GM23338 (cell line): ENCODE measurements around the gene SLC13A3. TPM values are rescaled to one million over a fixed set of nuclear protein-coding genes. Genes with fewer than 3 reads are reported as not detected.

Experiments used
- ATAC-seq: fragments of 200-7000 bp; cut with Tn5 transposase; 3 replicates; pipeline ENCODE4 v1.9.1; 2020
- DNase-seq: peaks from one replicate; pipeline ENCODE4 v3.0.0-alpha.2; 2015; ENCODE audit warnings: low spot score
- H2AFZ ChIP-seq: fragments of 200-600 bp; sonication (generic); 2 replicates; pipeline ENCODE4 v1.8.0; 2016; ENCODE audit warnings: antibody characterized with exemption, mild to moderate bottlenecking, moderate library complexity
- H3F3A ChIP-seq: fragments of 200-600 bp; sonication (generic); replicated peaks from 2 replicates; pipeline ENCODE4 v1.8.0; 2017; ENCODE audit warnings: antibody characterized with exemption, mixed run types, low read depth
- H3K27ac ChIP-seq: fragments of 200-600 bp; sonication (generic); 2 replicates; pipeline ENCODE4 v1.6.1; 2016; ENCODE audit warnings: low read depth
- H3K27me3 ChIP-seq: fragments of 200-600 bp; sonication (generic); 2 replicates; pipeline ENCODE4 v1.8.0; 2016; ENCODE audit warnings: mild to moderate bottlenecking, mixed run types, moderate library complexity; ENCODE audit not compliant: insufficient read depth
- H3K36me3 ChIP-seq: fragments of 200-600 bp; sonication (generic); 2 replicates; pipeline ENCODE4 v1.8.0; 2016; ENCODE audit warnings: mild to moderate bottlenecking; ENCODE audit not compliant: insufficient read depth
- H3K4me1 ChIP-seq: fragments of 200-600 bp; sonication (generic); 2 replicates; pipeline ENCODE4 v1.8.0; 2016; ENCODE audit warnings: mild to moderate bottlenecking, moderate library complexity; ENCODE audit not compliant: insufficient read depth
- H3K4me2 ChIP-seq: fragments of 200-600 bp; sonication (generic); 2 replicates; pipeline ENCODE4 v1.7.1; 2017; ENCODE audit warnings: mixed run types
- H3K4me3 ChIP-seq: fragments of 200-600 bp; sonication (generic); 2 replicates; pipeline ENCODE4 v1.6.1; 2016; ENCODE audit warnings: mixed run types
- H3K79me2 ChIP-seq: fragments of 200-600 bp; sonication (generic); replicated peaks from 2 replicates; pipeline ENCODE4 v1.8.0; 2017; ENCODE audit warnings: mild to moderate bottlenecking; ENCODE audit not compliant: insufficient read depth
- H3K9me2 ChIP-seq: fragments of 200-600 bp; sonication (generic); 2 replicates; pipeline ENCODE4 v1.8.0; 2017; ENCODE audit not compliant: insufficient read depth
- H4K20me1 ChIP-seq: fragments of 200-600 bp; sonication (generic); replicated peaks from 2 replicates; pipeline ENCODE4 v1.8.0; 2017; ENCODE audit warnings: mild to moderate bottlenecking; ENCODE audit not compliant: insufficient read depth
- H3K27ac Mint-ChIP-seq: 2 replicates; pipeline ENCODE4 v1.8.0; 2020; ENCODE audit warnings: inconsistent platforms, mild to moderate bottlenecking, moderate library complexity, mixed read lengths
- H3K27me3 Mint-ChIP-seq: 3 replicates; pipeline ENCODE4 v1.8.0; 2022; ENCODE audit warnings: low read depth, mild to moderate bottlenecking, moderate library complexity, mixed read lengths, inconsistent platforms; ENCODE audit not compliant: insufficient read depth, poor library complexity
- H3K36me3 Mint-ChIP-seq: 3 replicates; pipeline ENCODE4 v1.8.0; 2021; ENCODE audit warnings: low read depth, mild to moderate bottlenecking, inconsistent platforms, moderate library complexity, mixed read lengths
- H3K4me1 Mint-ChIP-seq: 3 replicates; pipeline ENCODE4 v1.8.0; 2020; ENCODE audit warnings: mild to moderate bottlenecking, inconsistent platforms, mixed read lengths
- H3K4me3 Mint-ChIP-seq: 3 replicates; pipeline ENCODE4 v1.8.0; 2021; ENCODE audit warnings: moderate library complexity, mild to moderate bottlenecking, inconsistent platforms, mixed read lengths
- H3K9me3 Mint-ChIP-seq: 3 replicates; pipeline ENCODE4 v1.8.0; 2020; ENCODE audit warnings: moderate library complexity, mild to moderate bottlenecking, inconsistent platforms, mixed read lengths
- CREB1 ChIP-seq: fragments of 250-450 bp; sonication (Bioruptor Pico); IDR thresholded peaks from 2 replicates; pipeline ENCODE4 v1.5.0; 2020; ENCODE audit warnings: low read depth, mild to moderate bottlenecking, moderate library complexity
- EZH2 ChIP-seq: fragments of 200-600 bp; sonication (generic); IDR thresholded peaks from one replicate; pipeline ENCODE4 v1.8.0; 2017; ENCODE audit warnings: antibody characterized with exemption, mild to moderate bottlenecking, low read depth; ENCODE audit not compliant: unreplicated experiment
- EZH2phosphoT487 ChIP-seq: fragments of 200-600 bp; sonication (generic); IDR thresholded peaks from one replicate; pipeline ENCODE4 v1.8.1; 2018; ENCODE audit warnings: antibody characterized with exemption; ENCODE audit not compliant: unreplicated experiment
- JUNB ChIP-seq: IDR thresholded peaks from one replicate; pipeline ENCODE4 v1.6.1; 2016; ENCODE audit warnings: antibody characterized with exemption; ENCODE audit not compliant: unreplicated experiment
- NANOG ChIP-seq: IDR thresholded peaks from 2 replicates; pipeline ENCODE4 v1.6.1; 2016; ENCODE audit warnings: antibody characterized with exemption, borderline replicate concordance
- POLR2AphosphoS5 ChIP-seq: IDR thresholded peaks from 2 replicates; pipeline ENCODE4 v1.6.1; 2016; ENCODE audit warnings: antibody characterized with exemption, low read depth
- STAT1 ChIP-seq: IDR thresholded peaks from one replicate; pipeline ENCODE4 v1.6.1; 2016; ENCODE audit warnings: antibody characterized with exemption; ENCODE audit not compliant: unreplicated experiment
- ZNF114 ChIP-seq: fragments of 250-450 bp; sonication (Bioruptor Pico); IDR thresholded peaks from 2 replicates; pipeline ENCODE4 v1.5.0; 2020; ENCODE audit warnings: mild to moderate bottlenecking, moderate library complexity
- polyA plus RNA-seq: library from polyadenylated mRNA; unstranded; fragments of >200 nt; fragmentation: Nextera tagmentation; extraction: Ambion mirVana; gene quantifications from 2 replicates; pipeline ENCODE4 v1.2.1, GENCODE V29; 2016
- total RNA-seq: library from RNA; depleted of rRNA; stranded (reverse); fragments of >200 nt; shearing (Covaris generic); gene quantifications from 2 replicates; pipeline ENCODE4 v1.2.3, GENCODE V29; 2014
- TF ChIP-seq, protein P1 (sequence below), 2 experiments: fragments of 200-600 bp in 1 of 2; sonication (generic) in 1 of 2; conservative IDR thresholded peaks; 2 replicates each; pipeline versions ENCODE4 v1.5.1 to v1.6.1; 2016 to 2017; ENCODE audit warnings: antibody characterized with exemption in 2 of 2, low read depth in 2 of 2, mild to moderate bottlenecking in 2 of 2, moderate library complexity in 1 of 2
- TF ChIP-seq, protein P2 (sequence below): IDR thresholded peaks from 2 replicates; pipeline ENCODE4 v1.6.1; 2016; ENCODE audit warnings: antibody characterized with exemption
- TF ChIP-seq, protein P3 (sequence below): IDR thresholded peaks from one replicate; pipeline ENCODE4 v1.6.1; 2018; ENCODE audit warnings: antibody characterized with exemption; ENCODE audit not compliant: unreplicated experiment
- TF ChIP-seq, protein P4 (sequence below): fragments of 250-450 bp; sonication (Bioruptor Pico); IDR thresholded peaks from 2 replicates; pipeline ENCODE4 v1.5.0; 2020; ENCODE audit warnings: mild to moderate bottlenecking, moderate library complexity

SLC13A3 gene
- total and polyA plus RNA-seq, 2 experiments from 2014 or later: 8.6 to 9.1 TPM

DNA sequence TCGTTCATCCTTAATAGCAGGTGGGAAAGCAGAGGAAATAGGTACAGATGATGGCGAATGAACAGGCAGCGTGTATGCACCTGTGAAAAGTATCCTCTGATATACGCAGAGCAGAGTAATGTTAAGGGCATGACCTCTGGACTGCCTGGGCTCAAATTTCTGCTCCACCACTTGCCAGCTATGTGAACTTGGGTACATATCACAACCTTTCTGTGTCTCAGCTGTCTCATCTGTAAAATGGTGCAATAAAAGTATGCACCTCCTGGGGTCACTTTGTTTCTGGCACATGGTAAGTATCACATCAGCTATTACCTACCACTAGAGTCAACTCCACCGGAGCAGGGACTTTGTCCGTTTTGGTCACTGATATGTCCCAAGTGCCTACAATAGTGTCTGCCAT is 103.3 kb downstream of the SLC13A3 start:
- Histone ChIP-seq H4K20me1 (no peaks in the 10 kb centered on the region), H3K4me1 (peaks cover 34% of the 10 kb centered on the region), H3K4me3 (no peak overlapping the region), H3K9me2 (no peaks in the 10 kb centered on the region), H3K36me3 (no peaks in the 10 kb centered on the region), H3F3A (no peaks in the 10 kb centered on the region), H3K4me2 (no peak overlapping the region), H3K27me3 (no peaks in the 10 kb centered on the region), H3K79me2 (no peaks in the 10 kb centered on the region), H3K27ac (no peak overlapping the region), H2AFZ (no peak overlapping the region)
- peaks cover 7% of the 10 kb centered on the region for H3K27me3 Mint-ChIP-seq
- no peak for ATAC-seq
- H3K4me1 Mint-ChIP-seq: peaks cover 17% of the 10 kb centered on the region
- H3K9me3 Mint-ChIP-seq: no peaks in the 10 kb centered on the region
- no peak for DNase-seq
- H3K36me3 Mint-ChIP-seq: no peaks in the 10 kb centered on the region
- no peak overlapping the region for H3K27ac Mint-ChIP-seq
- H3K4me3 Mint-ChIP-seq: no peak overlapping the region
- TF ChIP-seq STAT1 (no peak), EZH2 (no peak), POLR2AphosphoS5 (no peak), EZH2phosphoT487 (no peak), CREB1 (no peak), JUNB (no peak), NANOG (no peak), ZNF114 (CRISPR knock-in tag) (no peak)
- TF ChIP-seq, protein P1, sequence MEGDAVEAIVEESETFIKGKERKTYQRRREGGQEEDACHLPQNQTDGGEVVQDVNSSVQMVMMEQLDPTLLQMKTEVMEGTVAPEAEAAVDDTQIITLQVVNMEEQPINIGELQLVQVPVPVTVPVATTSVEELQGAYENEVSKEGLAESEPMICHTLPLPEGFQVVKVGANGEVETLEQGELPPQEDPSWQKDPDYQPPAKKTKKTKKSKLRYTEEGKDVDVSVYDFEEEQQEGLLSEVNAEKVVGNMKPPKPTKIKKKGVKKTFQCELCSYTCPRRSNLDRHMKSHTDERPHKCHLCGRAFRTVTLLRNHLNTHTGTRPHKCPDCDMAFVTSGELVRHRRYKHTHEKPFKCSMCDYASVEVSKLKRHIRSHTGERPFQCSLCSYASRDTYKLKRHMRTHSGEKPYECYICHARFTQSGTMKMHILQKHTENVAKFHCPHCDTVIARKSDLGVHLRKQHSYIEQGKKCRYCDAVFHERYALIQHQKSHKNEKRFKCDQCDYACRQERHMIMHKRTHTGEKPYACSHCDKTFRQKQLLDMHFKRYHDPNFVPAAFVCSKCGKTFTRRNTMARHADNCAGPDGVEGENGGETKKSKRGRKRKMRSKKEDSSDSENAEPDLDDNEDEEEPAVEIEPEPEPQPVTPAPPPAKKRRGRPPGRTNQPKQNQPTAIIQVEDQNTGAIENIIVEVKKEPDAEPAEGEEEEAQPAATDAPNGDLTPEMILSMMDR (conservative IDR thresholded peaks at IDR 0.05; ENCODE audit: low read depth in 2 of 2): no peak
- TF ChIP-seq, protein P2, sequence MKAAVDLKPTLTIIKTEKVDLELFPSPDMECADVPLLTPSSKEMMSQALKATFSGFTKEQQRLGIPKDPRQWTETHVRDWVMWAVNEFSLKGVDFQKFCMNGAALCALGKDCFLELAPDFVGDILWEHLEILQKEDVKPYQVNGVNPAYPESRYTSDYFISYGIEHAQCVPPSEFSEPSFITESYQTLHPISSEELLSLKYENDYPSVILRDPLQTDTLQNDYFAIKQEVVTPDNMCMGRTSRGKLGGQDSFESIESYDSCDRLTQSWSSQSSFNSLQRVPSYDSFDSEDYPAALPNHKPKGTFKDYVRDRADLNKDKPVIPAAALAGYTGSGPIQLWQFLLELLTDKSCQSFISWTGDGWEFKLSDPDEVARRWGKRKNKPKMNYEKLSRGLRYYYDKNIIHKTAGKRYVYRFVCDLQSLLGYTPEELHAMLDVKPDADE: no peak
- TF ChIP-seq, protein P3, sequence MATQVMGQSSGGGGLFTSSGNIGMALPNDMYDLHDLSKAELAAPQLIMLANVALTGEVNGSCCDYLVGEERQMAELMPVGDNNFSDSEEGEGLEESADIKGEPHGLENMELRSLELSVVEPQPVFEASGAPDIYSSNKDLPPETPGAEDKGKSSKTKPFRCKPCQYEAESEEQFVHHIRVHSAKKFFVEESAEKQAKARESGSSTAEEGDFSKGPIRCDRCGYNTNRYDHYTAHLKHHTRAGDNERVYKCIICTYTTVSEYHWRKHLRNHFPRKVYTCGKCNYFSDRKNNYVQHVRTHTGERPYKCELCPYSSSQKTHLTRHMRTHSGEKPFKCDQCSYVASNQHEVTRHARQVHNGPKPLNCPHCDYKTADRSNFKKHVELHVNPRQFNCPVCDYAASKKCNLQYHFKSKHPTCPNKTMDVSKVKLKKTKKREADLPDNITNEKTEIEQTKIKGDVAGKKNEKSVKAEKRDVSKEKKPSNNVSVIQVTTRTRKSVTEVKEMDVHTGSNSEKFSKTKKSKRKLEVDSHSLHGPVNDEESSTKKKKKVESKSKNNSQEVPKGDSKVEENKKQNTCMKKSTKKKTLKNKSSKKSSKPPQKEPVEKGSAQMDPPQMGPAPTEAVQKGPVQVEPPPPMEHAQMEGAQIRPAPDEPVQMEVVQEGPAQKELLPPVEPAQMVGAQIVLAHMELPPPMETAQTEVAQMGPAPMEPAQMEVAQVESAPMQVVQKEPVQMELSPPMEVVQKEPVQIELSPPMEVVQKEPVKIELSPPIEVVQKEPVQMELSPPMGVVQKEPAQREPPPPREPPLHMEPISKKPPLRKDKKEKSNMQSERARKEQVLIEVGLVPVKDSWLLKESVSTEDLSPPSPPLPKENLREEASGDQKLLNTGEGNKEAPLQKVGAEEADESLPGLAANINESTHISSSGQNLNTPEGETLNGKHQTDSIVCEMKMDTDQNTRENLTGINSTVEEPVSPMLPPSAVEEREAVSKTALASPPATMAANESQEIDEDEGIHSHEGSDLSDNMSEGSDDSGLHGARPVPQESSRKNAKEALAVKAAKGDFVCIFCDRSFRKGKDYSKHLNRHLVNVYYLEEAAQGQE: no peak
- TF ChIP-seq, protein P4, sequence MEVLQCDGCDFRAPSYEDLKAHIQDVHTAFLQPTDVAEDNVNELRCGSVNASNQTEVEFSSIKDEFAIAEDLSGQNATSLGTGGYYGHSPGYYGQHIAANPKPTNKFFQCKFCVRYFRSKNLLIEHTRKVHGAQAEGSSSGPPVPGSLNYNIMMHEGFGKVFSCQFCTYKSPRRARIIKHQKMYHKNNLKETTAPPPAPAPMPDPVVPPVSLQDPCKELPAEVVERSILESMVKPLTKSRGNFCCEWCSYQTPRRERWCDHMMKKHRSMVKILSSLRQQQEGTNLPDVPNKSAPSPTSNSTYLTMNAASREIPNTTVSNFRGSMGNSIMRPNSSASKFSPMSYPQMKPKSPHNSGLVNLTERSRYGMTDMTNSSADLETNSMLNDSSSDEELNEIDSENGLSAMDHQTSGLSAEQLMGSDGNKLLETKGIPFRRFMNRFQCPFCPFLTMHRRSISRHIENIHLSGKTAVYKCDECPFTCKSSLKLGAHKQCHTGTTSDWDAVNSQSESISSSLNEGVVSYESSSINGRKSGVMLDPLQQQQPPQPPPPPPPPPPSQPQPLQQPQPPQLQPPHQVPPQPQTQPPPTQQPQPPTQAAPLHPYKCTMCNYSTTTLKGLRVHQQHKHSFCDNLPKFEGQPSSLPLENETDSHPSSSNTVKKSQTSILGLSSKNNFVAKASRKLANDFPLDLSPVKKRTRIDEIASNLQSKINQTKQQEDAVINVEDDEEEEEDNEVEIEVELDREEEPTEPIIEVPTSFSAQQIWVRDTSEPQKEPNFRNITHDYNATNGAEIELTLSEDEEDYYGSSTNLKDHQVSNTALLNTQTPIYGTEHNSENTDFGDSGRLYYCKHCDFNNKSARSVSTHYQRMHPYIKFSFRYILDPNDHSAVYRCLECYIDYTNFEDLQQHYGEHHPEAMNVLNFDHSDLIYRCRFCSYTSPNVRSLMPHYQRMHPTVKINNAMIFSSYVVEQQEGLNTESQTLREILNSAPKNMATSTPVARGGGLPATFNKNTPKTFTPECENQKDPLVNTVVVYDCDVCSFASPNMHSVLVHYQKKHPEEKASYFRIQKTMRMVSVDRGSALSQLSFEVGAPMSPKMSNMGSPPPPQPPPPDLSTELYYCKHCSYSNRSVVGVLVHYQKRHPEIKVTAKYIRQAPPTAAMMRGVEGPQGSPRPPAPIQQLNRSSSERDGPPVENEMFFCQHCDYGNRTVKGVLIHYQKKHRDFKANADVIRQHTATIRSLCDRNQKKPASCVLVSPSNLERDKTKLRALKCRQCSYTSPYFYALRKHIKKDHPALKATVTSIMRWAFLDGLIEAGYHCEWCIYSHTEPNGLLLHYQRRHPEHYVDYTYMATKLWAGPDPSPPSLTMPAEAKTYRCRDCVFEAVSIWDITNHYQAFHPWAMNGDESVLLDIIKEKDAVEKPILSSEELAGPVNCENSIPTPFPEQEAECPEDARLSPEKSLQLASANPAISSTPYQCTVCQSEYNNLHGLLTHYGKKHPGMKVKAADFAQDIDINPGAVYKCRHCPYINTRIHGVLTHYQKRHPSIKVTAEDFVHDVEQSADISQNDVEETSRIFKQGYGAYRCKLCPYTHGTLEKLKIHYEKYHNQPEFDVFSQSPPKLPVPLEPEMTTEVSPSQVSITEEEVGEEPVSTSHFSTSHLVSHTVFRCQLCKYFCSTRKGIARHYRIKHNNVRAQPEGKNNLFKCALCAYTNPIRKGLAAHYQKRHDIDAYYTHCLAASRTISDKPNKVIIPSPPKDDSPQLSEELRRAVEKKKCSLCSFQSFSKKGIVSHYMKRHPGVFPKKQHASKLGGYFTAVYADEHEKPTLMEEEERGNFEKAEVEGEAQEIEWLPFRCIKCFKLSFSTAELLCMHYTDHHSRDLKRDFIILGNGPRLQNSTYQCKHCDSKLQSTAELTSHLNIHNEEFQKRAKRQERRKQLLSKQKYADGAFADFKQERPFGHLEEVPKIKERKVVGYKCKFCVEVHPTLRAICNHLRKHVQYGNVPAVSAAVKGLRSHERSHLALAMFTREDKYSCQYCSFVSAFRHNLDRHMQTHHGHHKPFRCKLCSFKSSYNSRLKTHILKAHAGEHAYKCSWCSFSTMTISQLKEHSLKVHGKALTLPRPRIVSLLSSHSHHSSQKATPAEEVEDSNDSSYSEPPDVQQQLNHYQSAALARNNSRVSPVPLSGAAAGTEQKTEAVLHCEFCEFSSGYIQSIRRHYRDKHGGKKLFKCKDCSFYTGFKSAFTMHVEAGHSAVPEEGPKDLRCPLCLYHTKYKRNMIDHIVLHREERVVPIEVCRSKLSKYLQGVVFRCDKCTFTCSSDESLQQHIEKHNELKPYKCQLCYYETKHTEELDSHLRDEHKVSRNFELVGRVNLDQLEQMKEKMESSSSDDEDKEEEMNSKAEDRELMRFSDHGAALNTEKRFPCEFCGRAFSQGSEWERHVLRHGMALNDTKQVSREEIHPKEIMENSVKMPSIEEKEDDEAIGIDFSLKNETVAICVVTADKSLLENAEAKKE (CRISPR knock-in tag): no peak
